HG03439 (cell line): ENCODE data around the gene BMP7.
"Not testable (repeated sequence)": the region's sequence is repeated elsewhere in the genome, so short reads cannot be mapped to it uniquely, and the experiment has no call there.

ENCODE experiments used
- ATAC-seq: cut with Tn5 transposase; IDR thresholded peaks from one replicate; pipeline ENCODE4 v1.9.1; 2021; ENCODE audit warnings: mild to moderate bottlenecking, moderate library complexity; ENCODE audit not compliant: unreplicated experiment

Gene BMP7

GRCh38 chr20:57175397-57176010, 90.9 kb downstream of the BMP7 start:
- no peak for ATAC-seq

GRCh38 chr20:57174737-57175136, 91.7 kb downstream of the BMP7 start:
- ATAC-seq = no peak

GRCh38 chr20:57173986-57174385, 92.5 kb downstream of the BMP7 start:
- ATAC-seq = no peak

- no peak for ATAC-seq
Measured at GRCh38 chr20:57173041-57173440, 93.4 kb downstream of the BMP7 start.

GRCh38 chr20:57170343-57170742, 96.1 kb downstream of the BMP7 start:
- no peak for ATAC-seq

- ATAC-seq = no peak
Measured at GRCh38 chr20:57169162-57169561, 97.3 kb downstream of the BMP7 start.

- no peak for ATAC-seq
Measured at GRCh38 chr20:57167971-57168701, 98.3 kb downstream of the BMP7 start.

GRCh38 chr20:57167292-57167655, 99.2 kb downstream of the BMP7 start:
- ATAC-seq = no peak

- ATAC-seq = no peak
Measured at GRCh38 chr20:57166568-57167291, 99.7 kb downstream of the BMP7 start.

- ATAC-seq = no peak
Measured at GRCh38 chr20:57165427-57166004, 100.9 kb downstream of the BMP7 start.

- ATAC-seq = no peak
Measured at GRCh38 chr20:57164872-57165271, 101.6 kb downstream of the BMP7 start.

- no peak for ATAC-seq
Measured at GRCh38 chr20:57163041-57163440, 103.4 kb downstream of the BMP7 start.

- no peak for ATAC-seq
Measured at GRCh38 chr20:57162362-57162652, 104.1 kb downstream of the BMP7 start.

GRCh38 chr20:57161478-57162361, 104.7 kb downstream of the BMP7 start:
- ATAC-seq = no peak

- ATAC-seq = no peak
Measured at GRCh38 chr20:57160985-57161384, 105.5 kb downstream of the BMP7 start.

- ATAC-seq = no peak
Measured at GRCh38 chr20:57159945-57160610, 106.4 kb downstream of the BMP7 start.

- no peak for ATAC-seq
Measured at GRCh38 chr20:57159193-57159851, 107.1 kb downstream of the BMP7 start.

- ATAC-seq = no peak
Measured at GRCh38 chr20:57158474-57158873, 108.0 kb downstream of the BMP7 start.

GRCh38 chr20:57157787-57158186, 108.7 kb downstream of the BMP7 start:
- not testable (repeated sequence) for ATAC-seq
